Endodermal cell (in vitro differentiated cells): ENCODE results near the gene UTS2. TPM values are rescaled to one million over a fixed set of nuclear protein-coding genes. Genes with fewer than 3 reads are reported as not detected.
A peak's percentile ranks its signal among the peaks of the same experiment; 100 is the strongest.

ENCODE experiments used
- DNase-seq: peaks from one replicate; pipeline ENCODE4 v3.0.0-alpha.2; 2017
- H3K27ac ChIP-seq: 2 replicates; pipeline ENCODE4 v1.5.1; 2013; ENCODE audit warnings: mild to moderate bottlenecking, low read depth, low read length, moderate library complexity
- H3K27me3 ChIP-seq: 2 replicates; pipeline ENCODE4 v1.6.1; 2013; ENCODE audit warnings: mild to moderate bottlenecking, low read length, moderate library complexity; ENCODE audit not compliant: insufficient read depth, control insufficient read depth, poor library complexity, severe bottlenecking
- H3K36me3 ChIP-seq: 2 replicates; pipeline ENCODE4 v1.7.0; 2013; ENCODE audit warnings: mild to moderate bottlenecking, low read length, moderate library complexity; ENCODE audit not compliant: control insufficient read depth, insufficient read depth
- H3K4me1 ChIP-seq: one replicate; pipeline ENCODE4 v1.7.0; 2013; ENCODE audit warnings: low read length; ENCODE audit not compliant: control insufficient read depth, insufficient read depth
- H3K4me3 ChIP-seq: 2 replicates; pipeline ENCODE4 v1.5.1; 2013; ENCODE audit warnings: mild to moderate bottlenecking, low read length, moderate library complexity
- H3K9ac ChIP-seq: 2 replicates; pipeline ENCODE4 v1.6.1; 2013; ENCODE audit warnings: mild to moderate bottlenecking, low read length, moderate library complexity; ENCODE audit not compliant: poor library complexity, severe bottlenecking; ENCODE audit errors: extremely low read depth
- H3K9me3 ChIP-seq: 2 replicates; pipeline ENCODE4 v1.6.1; 2013; ENCODE audit warnings: mild to moderate bottlenecking, low read length, moderate library complexity; ENCODE audit not compliant: control insufficient read depth
- H3K27ac Mint-ChIP-seq: 2 replicates; pipeline ENCODE4 v1.8.0; 2020; ENCODE audit warnings: mixed read lengths
- H3K27me3 Mint-ChIP-seq: 2 replicates; pipeline ENCODE4 v1.8.0; 2021; ENCODE audit warnings: mild to moderate bottlenecking, mixed read lengths; ENCODE audit not compliant: insufficient read depth
- H3K36me3 Mint-ChIP-seq: 2 replicates; pipeline ENCODE4 v1.8.0; 2020; ENCODE audit warnings: low read depth, mixed read lengths
- H3K4me1 Mint-ChIP-seq: 2 replicates; pipeline ENCODE4 v1.8.0; 2020; ENCODE audit warnings: mixed read lengths
- H3K4me3 Mint-ChIP-seq: 2 replicates; pipeline ENCODE4 v1.8.0; 2020; ENCODE audit warnings: mild to moderate bottlenecking, moderate library complexity, mixed read lengths
- H3K9me3 Mint-ChIP-seq: 2 replicates; pipeline ENCODE4 v1.8.0; 2020; ENCODE audit warnings: mild to moderate bottlenecking, mixed read lengths
- WGBS, 2 experiments: methylation state at CpG; one replicate each; pipeline versions ENCODE4 v1.1.5 to v1.1.7; 2013; ENCODE audit warnings: missing lambda C conversion rate in 2 of 2, mixed read lengths in 1 of 2; ENCODE audit not compliant: insufficient coverage in 1 of 2, insufficient read length in 1 of 2; 5-methylcytosine and 5-hydroxymethylcytosine counted together
- total RNA-seq, 2 donors: library from RNA; stranded (reverse); fragmentation: NEBNext Ultra II Directional in 1 of 2; extraction: Animal tissue kit (Norgen Biotek cat#: 25700) in 1 of 2; gene quantifications; 2 replicates in 1 of 2; 3 replicates in 1 of 2; pipeline ENCODE4 v1.2.1, GENCODE V29; 2021
- TF ChIP-seq, protein P1 (sequence below): fragments of 200-600 bp; sonication (generic); conservative IDR thresholded peaks from 2 replicates; pipeline ENCODE4 v1.5.0; 2021; ENCODE audit warnings: antibody characterized with exemption, mild to moderate bottlenecking

UTS2 gene
- total RNA-seq, 2 donors from 2014 or later, result not detected

DNA sequence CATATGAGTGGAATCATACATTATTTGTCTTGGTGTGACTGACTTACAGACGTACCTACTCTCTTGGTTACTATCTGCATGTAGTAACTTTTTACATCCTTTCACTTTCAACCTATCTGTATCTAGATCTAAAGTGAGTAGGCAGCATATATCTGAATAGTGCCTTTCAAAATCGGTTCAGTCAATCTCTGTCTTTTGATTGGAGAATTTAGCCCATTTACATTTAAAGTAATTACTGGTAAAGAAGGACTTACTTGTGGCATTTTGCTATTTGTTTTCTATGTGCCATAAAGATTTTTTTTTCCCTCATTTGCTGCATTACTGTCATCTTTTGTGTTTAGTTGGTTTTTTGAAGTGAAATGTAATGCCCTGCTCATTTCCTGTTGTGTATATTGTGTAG, 14.2 kb downstream of the UTS2 start:
- Mint-ChIP-seq H3K36me3 (peaks cover 35% of the 10 kb centered on the region), H3K4me1 (peaks cover 3% of the 10 kb centered on the region), H3K27me3 (no peaks in the 10 kb centered on the region), H3K9me3 (peaks cover 28% of the 10 kb centered on the region), H3K27ac (no peak overlapping the region), H3K4me3 (no peak overlapping the region)
- Histone ChIP-seq H3K36me3 (peaks cover 13% of the 10 kb centered on the region), H3K27me3 (no peaks in the 10 kb centered on the region), H3K9me3 (peaks cover 23% of the 10 kb centered on the region), H3K9ac (no peak overlapping the region), H3K4me3 (peak overlapping the region; percentile 67), H3K4me1 (no peaks in the 10 kb centered on the region), H3K27ac (no peak overlapping the region)
- no peak for DNase-seq
- TF ChIP-seq, protein P1, sequence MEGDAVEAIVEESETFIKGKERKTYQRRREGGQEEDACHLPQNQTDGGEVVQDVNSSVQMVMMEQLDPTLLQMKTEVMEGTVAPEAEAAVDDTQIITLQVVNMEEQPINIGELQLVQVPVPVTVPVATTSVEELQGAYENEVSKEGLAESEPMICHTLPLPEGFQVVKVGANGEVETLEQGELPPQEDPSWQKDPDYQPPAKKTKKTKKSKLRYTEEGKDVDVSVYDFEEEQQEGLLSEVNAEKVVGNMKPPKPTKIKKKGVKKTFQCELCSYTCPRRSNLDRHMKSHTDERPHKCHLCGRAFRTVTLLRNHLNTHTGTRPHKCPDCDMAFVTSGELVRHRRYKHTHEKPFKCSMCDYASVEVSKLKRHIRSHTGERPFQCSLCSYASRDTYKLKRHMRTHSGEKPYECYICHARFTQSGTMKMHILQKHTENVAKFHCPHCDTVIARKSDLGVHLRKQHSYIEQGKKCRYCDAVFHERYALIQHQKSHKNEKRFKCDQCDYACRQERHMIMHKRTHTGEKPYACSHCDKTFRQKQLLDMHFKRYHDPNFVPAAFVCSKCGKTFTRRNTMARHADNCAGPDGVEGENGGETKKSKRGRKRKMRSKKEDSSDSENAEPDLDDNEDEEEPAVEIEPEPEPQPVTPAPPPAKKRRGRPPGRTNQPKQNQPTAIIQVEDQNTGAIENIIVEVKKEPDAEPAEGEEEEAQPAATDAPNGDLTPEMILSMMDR, result no peak
- 94 to 100% methylated on average over 2 of the region's 2 CpGs for WGBS, 2 experiments

DNA sequence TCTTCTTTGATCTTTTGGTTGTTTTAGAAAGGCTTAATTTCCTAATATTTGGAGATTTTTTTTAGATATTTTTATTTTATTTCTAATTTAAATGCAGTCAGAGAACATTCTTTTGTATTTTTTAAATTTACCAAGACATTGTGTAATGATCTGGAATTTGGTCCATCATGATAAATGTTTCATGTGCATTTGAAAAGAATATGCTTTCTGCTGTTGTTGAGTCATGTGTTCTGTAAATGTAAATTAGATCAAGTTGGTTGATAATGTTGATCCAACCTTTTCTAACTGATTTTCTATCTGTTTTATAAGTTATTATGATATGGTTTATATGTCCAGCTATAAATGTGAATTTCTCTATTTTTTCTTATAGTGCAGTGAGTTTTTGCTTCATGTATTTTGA, 19.8 kb downstream of the UTS2 start:
- Mint-ChIP-seq H3K36me3 (peaks cover 21% of the 10 kb centered on the region), H3K27ac (no peak overlapping the region), H3K9me3 (peaks cover 9% of the 10 kb centered on the region), H3K4me1 (peaks cover 4% of the 10 kb centered on the region), H3K4me3 (no peak overlapping the region), H3K27me3 (no peaks in the 10 kb centered on the region)
- TF ChIP-seq, protein P1, result no peak
- H3K9me3 ChIP-seq, result peaks cover 13% of the 10 kb centered on the region
- DNase-seq, result no peak
- H3K27ac ChIP-seq, result no peak overlapping the region
- H3K27me3 ChIP-seq, result no peaks in the 10 kb centered on the region
- H3K9ac ChIP-seq, result no peak overlapping the region
- peaks cover 13% of the 10 kb centered on the region for H3K36me3 ChIP-seq
- no peaks in the 10 kb centered on the region for H3K4me1 ChIP-seq
- no peak overlapping the region for H3K4me3 ChIP-seq

DNA sequence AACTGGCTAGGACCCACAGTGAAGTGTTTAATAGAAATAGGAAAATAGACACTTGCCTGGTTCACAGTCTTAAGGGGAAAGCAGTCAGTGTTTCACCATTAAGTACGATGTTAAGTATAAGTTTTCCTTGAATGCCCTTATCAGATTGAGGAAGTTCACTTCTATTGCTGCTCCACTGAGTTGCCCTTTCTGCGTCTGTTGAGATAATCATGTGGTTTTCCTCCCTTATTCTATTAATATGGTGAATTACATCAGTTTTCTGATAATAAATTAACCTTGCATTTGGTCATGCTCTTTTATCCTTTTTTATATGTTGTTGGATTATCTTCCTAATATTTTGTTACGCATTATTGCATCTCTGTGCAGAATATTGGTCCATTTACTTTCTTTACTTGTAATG, 21.4 kb downstream of the UTS2 start:
- Mint-ChIP-seq H3K36me3 (peaks cover 15% of the 10 kb centered on the region), H3K4me3 (no peak overlapping the region), H3K27ac (no peak overlapping the region), H3K4me1 (peaks cover 4% of the 10 kb centered on the region), H3K27me3 (no peaks in the 10 kb centered on the region), H3K9me3 (no peaks in the 10 kb centered on the region)
- TF ChIP-seq, protein P1, result no peak
- Histone ChIP-seq H3K4me3 (no peak overlapping the region), H3K36me3 (peaks cover 2% of the 10 kb centered on the region), H3K27ac (no peak overlapping the region), H3K4me1 (no peaks in the 10 kb centered on the region), H3K27me3 (no peaks in the 10 kb centered on the region), H3K9me3 (no peaks in the 10 kb centered on the region), H3K9ac (no peak overlapping the region)
- 95 to 100% methylated on average over 2 to 3 of the region's 3 CpGs for WGBS, 2 experiments
- DNase-seq, result no peak
